K562 (cell line): Measurements from ENCODE around the gene PRSS37.

Experiments
- BDP1 ChIP-seq: IDR thresholded peaks from 3 replicates; pipeline ENCODE4 v1.6.1; 2011; ENCODE audit not compliant: insufficient read length, insufficient read depth
- FOXA1 ChIP-seq: fragments of 450-650 bp; IDR thresholded peaks from 2 replicates; pipeline ENCODE4 v1.6.1; 2016; ENCODE audit warnings: mild to moderate bottlenecking, borderline replicate concordance
- GATA2 ChIP-seq: sonication (generic); formaldehyde crosslinking; IDR thresholded peaks from 2 replicates; pipeline ENCODE4 v1.4.0; 2020; ENCODE audit warnings: mild to moderate bottlenecking, missing genetic modification reagents
- RBBP5 ChIP-seq: fragments of 200-600 bp; sonication (generic); IDR thresholded peaks from 2 replicates; pipeline ENCODE4 v1.6.1; 2012; ENCODE audit warnings: borderline replicate concordance, mild to moderate bottlenecking, low read length, control low read depth, inconsistent platforms; ENCODE audit not compliant: insufficient read depth, poor library complexity, severe bottlenecking
- SNRNP70 ChIP-seq: fragments of 200-400 bp; formaldehyde crosslinking; optimal IDR thresholded peaks from 2 replicates; pipeline ENCODE3; 2017; ENCODE audit warnings: low read depth, low read length
- ZBTB7A ChIP-seq: IDR thresholded peaks from 2 replicates; pipeline ENCODE4 v1.6.1; 2011; ENCODE audit warnings: low read depth, mild to moderate bottlenecking, low read length, moderate library complexity, borderline replicate concordance; ENCODE audit not compliant: control insufficient read depth
- ZNF174 ChIP-seq: fragments of 250-450 bp; sonication (Bioruptor Pico); IDR thresholded peaks from 2 replicates; pipeline ENCODE4 v1.4.0; 2020; ENCODE audit warnings: mild to moderate bottlenecking

DNA sequence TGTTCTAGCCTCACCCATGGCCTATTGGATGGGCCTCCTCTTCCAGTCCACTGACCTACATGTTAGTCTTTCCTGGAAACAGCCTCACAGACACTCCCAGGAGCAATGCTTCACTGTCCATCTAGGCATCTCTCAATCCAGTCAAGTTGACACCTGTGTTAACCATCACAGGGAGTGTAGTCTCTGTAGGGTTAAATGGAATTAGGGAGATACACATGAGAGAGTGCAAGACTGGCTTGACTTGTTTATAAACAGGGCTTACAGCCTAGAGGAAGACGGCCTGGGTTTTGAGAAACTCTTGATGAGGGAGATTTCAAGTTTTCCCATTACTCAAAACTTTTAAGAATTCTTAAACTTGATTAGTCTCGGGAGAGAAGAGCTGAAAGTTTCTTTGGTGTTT, 18.9 kb upstream of the PRSS37 start:
- no peak for TF ChIP-seq BDP1
- TF ChIP-seq SNRNP70: no peak
- TF ChIP-seq RBBP5: no peak
- no peak for TF ChIP-seq GATA2 (CRISPR knock-in tag)
- TF ChIP-seq FOXA1: no peak
- no peak for TF ChIP-seq ZBTB7A
- no peak for TF ChIP-seq ZNF174 (CRISPR knock-in tag)
